Thymus (tissue), 11 donors: ENCODE data around the gene FGD5. TPM values are rescaled to one million over a fixed set of nuclear protein-coding genes. Genes with fewer than 3 reads are reported as not detected.

Source experiments
- DNase-seq, 9 donors: peaks; one replicate each; pipeline ENCODE4 v3.0.0-alpha.2; 2013; ENCODE audit warnings: low spot score in 9 of 9, low read depth in 6 of 9, missing footprints in 1 of 9
- H3K27ac ChIP-seq, 2 donors: one replicate each; pipeline ENCODE4 v1.5.1; 2013; ENCODE audit warnings: control low read depth in 1 of 2, low read depth in 1 of 2, low read length in 1 of 2, mild to moderate bottlenecking in 1 of 2, moderate library complexity in 1 of 2
- H3K27me3 ChIP-seq, 2 donors: one replicate each; pipeline ENCODE4 v1.5.1; 2013; ENCODE audit warnings: low read length in 1 of 2; ENCODE audit not compliant: control insufficient read depth in 2 of 2, insufficient read depth in 1 of 2
- H3K36me3 ChIP-seq, 2 donors: one replicate each; pipeline ENCODE4 v1.5.1; 2013; ENCODE audit warnings: low read length in 1 of 2, mild to moderate bottlenecking in 1 of 2, moderate library complexity in 1 of 2; ENCODE audit not compliant: control insufficient read depth in 2 of 2, insufficient read depth in 2 of 2
- H3K4me1 ChIP-seq, 2 donors: one replicate each; pipeline ENCODE4 v1.5.1; 2013; ENCODE audit warnings: low read length in 2 of 2; ENCODE audit not compliant: control insufficient read depth in 2 of 2, insufficient read depth in 2 of 2
- H3K4me3 ChIP-seq, 2 donors: one replicate each; pipeline ENCODE4 v1.5.1; 2013; ENCODE audit warnings: low read length in 2 of 2, control low read depth in 1 of 2, mild to moderate bottlenecking in 1 of 2
- H3K9me3 ChIP-seq, 2 donors: one replicate each; pipeline ENCODE4 v1.5.1; 2013; ENCODE audit warnings: low read length in 1 of 2, mild to moderate bottlenecking in 1 of 2; ENCODE audit not compliant: control insufficient read depth in 2 of 2, insufficient read depth in 1 of 2
- WGBS: extraction: QIAGEN DNeasy Blood & Tissue Kit; methylation state at CpG from one replicate; pipeline ENCODE4 v1.1.7; 2013; 5-methylcytosine and 5-hydroxymethylcytosine counted together
- polyA plus RNA-seq: library from polyadenylated mRNA; stranded (reverse); fragments of 200-250 nt; gene quantifications from one replicate; pipeline ENCODE4 v1.2.3, GENCODE V29; 2013
- total RNA-seq: library from RNA; stranded (reverse); fragments of 120-200 nt; gene quantifications from one replicate; pipeline ENCODE4 v1.2.4, GENCODE V29; 2013
- donor health status: healthy.

The FGD5 gene
- total and polyA plus RNA-seq, 2 donors = 2.0 to 2.9 TPM

- no peaks in the 10 kb centered on the region for H3K27me3 ChIP-seq
- H3K27ac ChIP-seq = no peak overlapping the region
- H3K4me3 ChIP-seq = no peak overlapping the region
- H3K9me3 ChIP-seq = no peaks in the 10 kb centered on the region
- H3K36me3 ChIP-seq = no peaks in the 10 kb centered on the region
- no peak for DNase-seq
- WGBS = 92% methylated on average over 21 of the region's 21 CpGs
- no peaks in the 10 kb centered on the region for H3K4me1 ChIP-seq
These were observed 103.3 kb downstream of the FGD5 start for GRCh38 chr3:14921811-14922705.

DNA sequence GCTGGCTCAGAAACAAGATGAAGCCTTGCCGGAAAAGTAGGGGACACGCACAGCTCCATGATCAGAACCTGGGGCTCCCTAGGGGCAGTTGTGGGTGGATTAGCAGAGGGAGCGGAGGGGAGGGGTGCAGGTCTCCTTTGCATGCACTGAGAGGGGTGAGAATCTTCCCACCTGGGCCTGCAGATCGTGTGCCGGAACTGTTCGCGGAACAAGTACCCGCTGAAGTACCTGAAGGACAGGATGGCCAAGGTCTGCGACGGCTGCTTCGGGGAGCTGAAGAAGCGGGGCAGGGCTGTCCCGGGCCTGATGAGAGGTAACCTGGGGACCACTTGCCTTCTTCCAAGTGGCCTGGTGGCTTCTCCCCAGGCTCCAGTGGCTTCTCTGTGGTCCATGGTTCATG is 104.1 kb downstream of the FGD5 start:
- H3K27me3 ChIP-seq = no peaks in the 10 kb centered on the region
- 97% methylated on average over 13 of the region's 13 CpGs for WGBS
- no peaks in the 10 kb centered on the region for H3K36me3 ChIP-seq
- no peak overlapping the region for H3K4me3 ChIP-seq
- H3K4me1 ChIP-seq = no peaks in the 10 kb centered on the region
- no peak for DNase-seq
- H3K9me3 ChIP-seq = no peaks in the 10 kb centered on the region
- H3K27ac ChIP-seq = no peak overlapping the region

DNA sequence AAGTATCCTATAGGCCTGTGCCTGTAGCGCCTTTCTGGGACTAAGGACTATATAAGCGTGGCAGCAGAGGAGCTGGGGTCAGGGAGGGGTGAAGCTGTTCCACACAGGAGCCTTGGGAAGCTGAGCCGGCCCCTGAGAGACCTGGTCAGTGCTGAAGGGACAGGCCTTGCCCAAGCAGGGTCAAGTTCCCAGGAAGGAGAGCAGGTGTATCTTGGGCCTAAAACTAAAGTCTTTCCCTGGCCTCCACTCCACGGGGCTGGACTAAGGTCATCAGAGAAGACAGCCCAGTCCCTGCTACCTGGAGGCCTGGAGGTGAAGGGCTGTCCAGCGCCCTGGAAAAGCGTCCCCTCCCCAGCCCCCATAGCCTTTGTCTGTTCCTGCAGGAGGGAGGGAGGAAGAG is 104.7 kb downstream of the FGD5 start:
- Histone ChIP-seq H3K9me3 (no peaks in the 10 kb centered on the region), H3K4me1 (no peaks in the 10 kb centered on the region), H3K36me3 (no peaks in the 10 kb centered on the region), H3K27me3 (no peaks in the 10 kb centered on the region), H3K27ac (no peak overlapping the region), H3K4me3 (no peak overlapping the region)
- DNase-seq = no peak
- WGBS = 96% methylated on average over 6 of the region's 6 CpGs

DNA sequence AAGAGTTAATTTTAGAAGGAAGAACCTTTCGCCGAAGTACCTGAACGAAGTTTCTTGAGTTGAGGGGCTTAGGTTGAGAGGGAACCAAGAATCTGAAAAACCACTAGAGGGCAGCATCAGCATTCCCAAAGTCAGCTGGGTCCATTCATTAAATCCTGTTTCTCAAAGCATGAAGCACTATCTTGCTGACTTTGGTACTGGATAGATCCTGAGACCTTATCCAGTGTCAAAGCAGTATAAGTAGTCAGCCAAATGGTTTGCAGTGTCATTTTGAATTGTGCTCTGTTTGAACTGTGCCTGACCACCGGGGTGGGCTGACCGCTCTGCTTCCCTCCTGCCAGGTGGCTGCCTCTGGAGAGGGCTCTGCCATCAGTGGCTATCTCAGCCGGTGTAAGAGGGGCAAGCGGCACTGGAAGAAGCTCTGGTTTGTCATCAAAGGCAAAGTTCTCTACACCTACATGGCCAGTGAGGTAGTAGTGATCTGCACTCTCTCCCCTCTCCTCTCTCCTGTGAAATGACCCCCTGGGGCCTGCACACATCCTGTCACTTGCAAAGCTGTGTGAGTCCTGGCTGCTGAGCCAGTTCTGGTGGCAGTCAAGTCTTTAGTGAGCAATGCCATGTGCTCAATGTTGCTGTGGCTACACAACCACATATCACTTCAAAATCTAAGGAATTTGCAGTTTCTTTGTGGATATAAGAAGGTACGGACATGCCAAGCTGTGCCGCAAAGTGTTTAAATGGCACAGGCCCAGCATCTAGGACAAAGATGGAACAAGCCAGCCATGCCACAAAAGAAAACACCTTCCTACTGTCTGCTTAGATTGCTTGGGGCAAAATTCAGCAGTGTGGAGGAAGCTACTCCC is 107.2 kb downstream of the FGD5 start:
- Histone ChIP-seq H3K9me3 (no peaks in the 10 kb centered on the region), H3K4me3 (no peak overlapping the region), H3K36me3 (no peaks in the 10 kb centered on the region), H3K4me1 (no peaks in the 10 kb centered on the region), H3K27ac (no peak overlapping the region), H3K27me3 (no peaks in the 10 kb centered on the region)
- DNase-seq = peak in 6 of 9 donors; percentile 18 to 64 (median 30)
- WGBS = 90% methylated on average over 9 of the region's 9 CpGs

DNA sequence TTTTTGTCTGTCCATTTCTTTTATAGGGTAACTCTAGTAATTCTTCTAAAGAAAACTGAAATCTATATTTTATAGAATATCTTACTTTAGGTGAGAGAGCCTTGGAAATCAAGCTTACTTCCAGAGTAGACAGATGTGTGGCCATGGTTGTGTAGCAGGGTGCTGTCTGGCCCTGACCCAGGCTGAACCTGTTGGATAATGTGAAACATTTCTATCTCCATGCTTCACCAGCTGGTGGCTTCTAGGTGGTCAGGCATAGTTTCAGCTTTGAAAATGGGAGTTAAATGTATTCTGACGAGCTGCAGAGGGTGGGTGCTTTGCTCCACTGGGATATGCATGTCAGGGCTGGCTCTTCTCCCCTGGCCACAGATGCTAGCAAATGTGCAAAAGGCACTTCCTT is 107.8 kb downstream of the FGD5 start:
- Histone ChIP-seq H3K36me3 (no peaks in the 10 kb centered on the region), H3K27ac (no peak overlapping the region), H3K4me1 (no peaks in the 10 kb centered on the region), H3K27me3 (no peaks in the 10 kb centered on the region), H3K9me3 (no peaks in the 10 kb centered on the region), H3K4me3 (no peak overlapping the region)
- no peak for DNase-seq
- 92% methylated on average over 1 of the region's 1 CpG for WGBS

DNA sequence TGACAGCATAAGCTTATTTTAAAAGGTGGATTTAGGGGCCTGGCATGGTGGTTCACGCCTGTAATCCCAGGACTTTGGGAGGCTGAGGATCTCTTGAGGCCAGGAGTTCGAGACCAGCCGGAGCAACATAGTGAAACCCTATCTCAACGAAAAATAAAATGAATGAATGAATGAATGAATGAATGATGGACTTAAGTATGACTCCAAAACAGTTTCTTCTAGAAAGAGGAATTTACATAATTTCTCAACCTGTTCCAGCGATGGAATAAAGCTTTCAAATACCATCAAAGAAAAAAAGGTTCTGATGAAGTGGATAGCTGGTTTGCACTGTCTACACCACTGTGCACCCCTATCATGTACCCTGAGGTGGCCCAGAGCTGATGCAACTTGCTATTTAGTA is 108.5 kb downstream of the FGD5 start:
- no peak for DNase-seq
- Histone ChIP-seq H3K9me3 (no peaks in the 10 kb centered on the region), H3K27ac (no peak overlapping the region), H3K27me3 (no peaks in the 10 kb centered on the region), H3K4me3 (no peak overlapping the region), H3K36me3 (no peaks in the 10 kb centered on the region), H3K4me1 (no peaks in the 10 kb centered on the region)
- WGBS = 98% methylated on average over 5 of the region's 5 CpGs

DNA sequence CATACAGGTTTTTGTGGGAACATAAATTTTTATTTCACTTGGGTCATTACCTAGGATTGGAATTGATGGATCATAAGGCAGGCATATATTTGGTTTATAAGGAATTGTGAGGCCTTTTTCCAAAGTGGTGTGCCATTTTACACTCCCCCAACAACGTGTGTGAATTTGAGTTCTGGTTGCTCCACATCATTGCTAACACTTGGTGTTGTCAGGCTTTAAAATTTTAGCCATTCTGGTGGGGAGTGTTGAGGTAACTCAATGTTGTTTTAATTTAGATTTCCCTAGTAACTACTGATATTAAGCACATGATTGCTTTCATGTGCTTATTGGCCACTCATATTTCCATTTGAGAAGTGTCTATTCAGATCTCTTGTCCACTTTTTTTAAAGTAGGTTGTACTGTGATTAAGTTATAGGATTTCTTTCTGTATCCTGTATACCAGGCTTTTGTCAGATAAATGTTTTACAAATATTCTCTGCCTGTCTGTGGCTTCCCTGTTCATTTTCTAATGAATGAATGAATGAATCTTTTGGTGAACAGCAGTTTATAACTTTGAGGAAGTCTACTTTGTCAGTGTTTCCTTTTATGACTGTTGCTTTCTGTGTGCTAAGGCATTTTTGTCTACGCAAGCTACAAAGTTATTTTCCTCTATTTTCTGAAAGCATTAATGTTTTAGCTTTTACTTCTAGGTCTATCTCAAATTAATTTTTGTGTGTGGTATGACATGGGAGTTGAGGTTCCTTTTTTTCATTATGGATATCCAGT is 110.7 kb downstream of the FGD5 start:
- no peak for DNase-seq
- H3K36me3 ChIP-seq = no peaks in the 10 kb centered on the region
- H3K27me3 ChIP-seq = no peaks in the 10 kb centered on the region
- no peak overlapping the region for H3K27ac ChIP-seq
- 95% methylated on average over 2 of the region's 2 CpGs for WGBS
- H3K4me3 ChIP-seq = no peak overlapping the region
- H3K9me3 ChIP-seq = no peaks in the 10 kb centered on the region
- no peaks in the 10 kb centered on the region for H3K4me1 ChIP-seq

DNA sequence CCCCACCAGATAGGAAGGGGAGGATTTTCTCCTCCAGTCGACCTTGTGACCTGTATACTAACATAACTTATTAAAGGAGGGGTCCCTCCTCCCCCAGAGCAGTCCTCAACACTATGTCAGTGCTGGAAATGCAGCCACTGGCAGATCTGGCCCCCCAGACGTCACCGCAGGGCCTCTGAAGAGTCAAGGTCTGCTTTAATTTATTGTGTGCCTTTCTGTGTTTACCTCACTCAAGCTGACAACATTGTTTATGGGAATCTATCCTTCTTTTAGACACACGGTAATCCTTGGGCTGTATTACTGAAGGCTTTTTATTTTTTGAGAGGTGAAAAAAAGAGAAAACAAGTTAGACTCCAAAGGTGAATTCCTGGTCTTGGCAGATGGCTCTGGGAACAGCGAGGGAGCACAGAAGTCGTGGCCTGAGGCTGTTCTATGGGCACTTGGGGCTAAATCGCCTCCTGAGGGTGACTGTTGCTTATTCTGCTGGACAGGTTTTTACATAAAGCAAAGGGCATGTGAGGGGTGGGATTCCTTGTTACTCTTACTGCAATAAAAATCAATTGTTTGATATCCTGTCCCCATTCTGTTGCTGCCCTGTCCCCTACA is 115.2 kb downstream of the FGD5 start:
- Histone ChIP-seq H3K4me3 (no peak overlapping the region), H3K36me3 (no peaks in the 10 kb centered on the region), H3K9me3 (no peaks in the 10 kb centered on the region), H3K27ac (no peak overlapping the region), H3K4me1 (no peaks in the 10 kb centered on the region), H3K27me3 (no peaks in the 10 kb centered on the region)
- WGBS = 94% methylated on average over 7 of the region's 7 CpGs
- no peak for DNase-seq
